VCaP (cell line): ENCODE measurements around the gene PEX26.
"Not testable (repeated sequence)": the region's sequence is repeated elsewhere in the genome, so short reads cannot be mapped to it uniquely, and the experiment has no call there.

Source experiments
- H3K27ac ChIP-seq: fragments of 450-650 bp; 2 replicates; pipeline ENCODE4 v1.5.1; 2017
- TF ChIP-seq, protein P1 (sequence below): fragments of 450-650 bp; conservative IDR thresholded peaks from 2 replicates; pipeline ENCODE4 v1.5.1; 2017; ENCODE audit warnings: mild to moderate bottlenecking, moderate library complexity

PEX26 gene

DNA sequence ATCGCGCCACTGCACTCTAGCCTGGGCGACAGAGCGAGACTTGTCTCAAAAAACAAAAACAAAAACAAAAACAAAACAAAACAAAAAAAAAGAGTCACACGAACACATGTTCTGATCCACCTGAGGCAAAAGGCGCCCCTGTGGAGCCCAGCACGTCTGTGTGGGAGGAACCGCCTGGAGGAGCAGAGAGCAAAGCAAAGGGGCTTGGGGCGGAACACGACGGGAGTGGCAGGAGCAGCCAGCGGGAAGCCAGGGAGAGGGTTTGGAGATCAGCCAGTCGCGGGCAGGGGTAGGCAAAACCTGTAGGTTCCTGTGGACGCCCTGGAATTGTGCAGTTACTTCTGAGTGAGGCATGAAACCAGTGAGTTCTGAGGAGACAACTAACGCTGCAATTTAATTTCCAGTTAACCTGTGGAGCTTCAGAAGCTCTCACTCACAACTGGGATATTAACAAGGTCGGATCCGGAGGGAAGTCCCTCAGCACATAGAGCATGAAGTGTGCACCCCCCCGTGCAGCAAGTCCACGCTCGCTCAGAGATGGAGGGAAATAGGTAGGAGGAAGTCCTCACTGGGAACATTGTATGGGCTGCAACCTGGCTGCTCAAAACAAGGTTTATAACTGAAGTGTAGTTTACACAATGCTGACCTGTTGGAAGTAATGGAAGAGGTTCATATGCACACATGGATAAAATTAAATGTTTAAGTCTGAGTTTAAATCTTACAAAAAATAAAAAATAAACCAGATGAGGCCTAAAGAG lies 59.0 kb downstream of the PEX26 start:
- TF ChIP-seq, protein P1, sequence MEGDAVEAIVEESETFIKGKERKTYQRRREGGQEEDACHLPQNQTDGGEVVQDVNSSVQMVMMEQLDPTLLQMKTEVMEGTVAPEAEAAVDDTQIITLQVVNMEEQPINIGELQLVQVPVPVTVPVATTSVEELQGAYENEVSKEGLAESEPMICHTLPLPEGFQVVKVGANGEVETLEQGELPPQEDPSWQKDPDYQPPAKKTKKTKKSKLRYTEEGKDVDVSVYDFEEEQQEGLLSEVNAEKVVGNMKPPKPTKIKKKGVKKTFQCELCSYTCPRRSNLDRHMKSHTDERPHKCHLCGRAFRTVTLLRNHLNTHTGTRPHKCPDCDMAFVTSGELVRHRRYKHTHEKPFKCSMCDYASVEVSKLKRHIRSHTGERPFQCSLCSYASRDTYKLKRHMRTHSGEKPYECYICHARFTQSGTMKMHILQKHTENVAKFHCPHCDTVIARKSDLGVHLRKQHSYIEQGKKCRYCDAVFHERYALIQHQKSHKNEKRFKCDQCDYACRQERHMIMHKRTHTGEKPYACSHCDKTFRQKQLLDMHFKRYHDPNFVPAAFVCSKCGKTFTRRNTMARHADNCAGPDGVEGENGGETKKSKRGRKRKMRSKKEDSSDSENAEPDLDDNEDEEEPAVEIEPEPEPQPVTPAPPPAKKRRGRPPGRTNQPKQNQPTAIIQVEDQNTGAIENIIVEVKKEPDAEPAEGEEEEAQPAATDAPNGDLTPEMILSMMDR, result no peak

DNA sequence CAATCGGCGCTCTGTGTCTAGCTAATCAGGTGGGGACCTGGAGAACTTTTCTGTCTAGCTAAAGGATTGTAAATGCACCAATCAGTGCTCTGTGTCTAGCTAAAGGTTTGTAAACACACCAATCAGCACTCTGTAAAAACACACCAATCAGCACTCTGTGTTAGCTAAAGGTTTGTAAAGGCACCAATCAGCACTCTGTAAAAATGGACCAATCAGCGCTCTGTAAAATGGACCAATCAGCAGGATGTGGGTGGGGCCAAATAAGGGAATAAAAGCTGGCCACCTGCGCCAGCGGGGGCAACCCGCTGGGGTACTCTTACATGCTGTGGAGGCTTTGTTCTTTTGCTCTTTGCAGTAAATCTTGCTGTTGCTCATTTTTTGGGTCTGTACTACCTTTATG lies 63.2 kb downstream of the PEX26 start:
- H3K27ac ChIP-seq, result not testable (repeated sequence)

More for the DNA sequence above, 59.0 kb downstream of the PEX26 start:
- H3K27ac ChIP-seq, result no peak overlapping the region

DNA sequence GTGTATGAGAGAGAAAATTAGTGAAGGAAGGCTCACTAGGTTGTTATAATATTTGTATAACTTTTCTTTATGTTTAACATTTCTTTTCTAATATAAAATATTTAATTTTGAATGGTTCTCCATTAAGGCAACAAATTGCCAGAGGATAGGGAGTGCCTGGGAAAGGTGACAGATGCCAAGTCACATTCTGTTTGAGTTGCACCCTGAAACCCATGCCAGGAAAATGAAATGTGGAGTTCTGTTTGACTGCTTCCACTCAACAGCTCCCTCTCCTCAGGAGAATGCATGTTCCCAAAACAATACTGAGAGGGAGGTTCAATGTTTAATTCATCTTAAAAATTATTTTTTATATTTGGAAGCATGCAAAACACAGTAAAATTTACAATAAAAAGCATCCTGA lies 66.3 kb downstream of the PEX26 start:
- H3K27ac ChIP-seq, result no peak overlapping the region
- TF ChIP-seq, protein P1, result no peak

DNA sequence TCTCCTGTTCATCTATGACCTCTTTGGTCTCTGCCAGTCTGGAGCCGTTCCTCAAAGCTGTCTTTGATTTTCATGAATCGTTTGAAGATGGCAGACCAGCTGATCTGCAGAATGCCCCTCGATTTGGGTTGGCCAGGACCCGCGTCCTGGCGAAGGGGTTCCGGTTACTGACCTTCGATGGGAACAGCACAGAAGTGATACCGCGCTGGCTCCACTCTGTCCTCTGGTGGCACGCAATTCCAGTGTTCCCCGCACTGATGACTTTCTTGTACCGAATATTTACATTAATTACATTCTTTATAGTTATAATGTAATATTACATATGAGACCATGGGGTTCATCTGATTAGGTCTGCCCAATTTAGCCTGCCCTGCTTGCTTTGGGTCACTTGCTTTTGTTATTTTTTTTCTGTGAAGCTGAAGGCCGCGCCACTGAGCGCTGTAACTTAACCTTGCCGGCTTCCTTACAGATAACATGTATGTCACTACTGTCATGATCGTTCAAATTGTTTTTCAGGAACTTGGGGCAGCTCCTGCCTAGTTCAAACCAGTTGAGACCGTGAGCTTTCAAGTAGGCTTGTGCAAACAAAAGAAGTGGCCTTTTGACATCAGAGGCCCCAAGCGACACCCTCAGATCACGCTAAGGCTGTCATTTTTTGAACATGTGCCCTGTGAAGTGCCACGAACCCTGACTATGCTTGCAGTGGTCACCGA lies 68.0 kb downstream of the PEX26 start:
- TF ChIP-seq, protein P1, result no peak
- H3K27ac ChIP-seq, result no peak overlapping the region

DNA sequence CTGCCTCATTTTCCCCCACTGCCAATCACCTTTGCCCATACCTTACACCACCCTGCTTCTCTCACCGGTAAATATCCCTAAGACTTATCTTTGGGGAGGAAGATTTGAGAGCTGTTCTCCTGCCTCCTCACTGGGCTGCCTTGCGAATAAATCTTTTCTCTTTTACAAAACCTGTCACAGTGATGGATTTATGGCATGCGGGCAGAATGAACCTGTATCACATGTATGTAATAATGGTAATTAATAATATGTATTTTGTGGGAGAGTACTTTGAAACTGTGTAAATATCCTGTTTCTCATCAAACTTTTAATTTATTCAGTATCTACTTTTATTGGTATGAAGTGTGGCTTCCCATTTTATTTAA lies 68.6 kb downstream of the PEX26 start:
- no peak overlapping the region for H3K27ac ChIP-seq
- TF ChIP-seq, protein P1, result no peak

DNA sequence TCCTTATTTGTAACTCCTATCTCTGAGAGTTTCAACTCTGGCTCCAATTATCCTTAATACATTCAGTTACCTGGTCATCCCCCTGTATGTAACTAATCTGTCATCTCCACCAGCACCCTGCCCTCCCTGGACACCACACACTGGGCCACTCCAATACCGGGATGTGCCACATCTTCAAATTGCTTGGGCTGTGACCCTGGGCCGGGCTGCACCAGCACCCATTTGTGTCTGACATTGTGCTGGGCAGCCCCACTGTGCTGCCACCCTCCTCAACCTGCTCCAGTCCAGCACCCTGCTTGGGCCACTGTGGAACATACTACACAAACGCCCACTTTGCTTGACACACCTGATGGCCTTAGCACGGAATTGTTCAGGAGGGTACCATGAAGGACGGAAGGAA lies 70.0 kb downstream of the PEX26 start:
- TF ChIP-seq, protein P1, result no peak
- H3K27ac ChIP-seq, result no peak overlapping the region

DNA sequence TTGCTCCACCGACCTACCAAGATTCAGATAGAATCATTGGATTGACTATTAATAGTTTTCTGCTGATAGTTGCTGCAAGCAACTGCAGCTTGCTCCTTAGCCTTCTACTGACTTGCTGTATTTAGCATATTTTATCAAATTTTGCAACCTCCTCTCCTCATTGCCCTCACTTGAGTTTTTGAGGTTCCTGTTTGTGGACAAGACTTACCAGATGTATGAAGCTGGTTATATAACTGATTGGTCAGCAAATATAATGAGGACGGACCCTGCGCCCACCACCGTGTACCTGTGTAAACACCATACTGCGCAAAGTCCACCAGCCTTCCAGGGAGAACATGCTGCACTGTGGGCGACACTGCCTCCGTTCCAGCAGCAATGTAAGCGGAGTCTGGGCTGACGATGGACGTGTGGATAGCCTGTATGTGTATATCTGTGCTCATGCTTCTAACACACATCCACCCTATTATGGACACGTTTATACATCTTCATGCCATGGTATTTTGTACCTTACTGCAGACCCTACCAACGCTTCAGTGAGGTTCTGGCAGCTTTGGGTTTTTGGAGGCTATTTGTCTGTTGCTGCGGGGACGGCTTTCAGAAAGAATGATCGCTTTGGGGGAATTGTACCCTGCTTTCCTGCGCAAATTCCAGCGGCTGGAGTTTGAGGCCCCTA lies 70.6 kb downstream of the PEX26 start:
- peak overlapping the region; percentile 86; the same call in 1 of the 2 replicates for H3K27ac ChIP-seq
- TF ChIP-seq, protein P1, result no peak

DNA sequence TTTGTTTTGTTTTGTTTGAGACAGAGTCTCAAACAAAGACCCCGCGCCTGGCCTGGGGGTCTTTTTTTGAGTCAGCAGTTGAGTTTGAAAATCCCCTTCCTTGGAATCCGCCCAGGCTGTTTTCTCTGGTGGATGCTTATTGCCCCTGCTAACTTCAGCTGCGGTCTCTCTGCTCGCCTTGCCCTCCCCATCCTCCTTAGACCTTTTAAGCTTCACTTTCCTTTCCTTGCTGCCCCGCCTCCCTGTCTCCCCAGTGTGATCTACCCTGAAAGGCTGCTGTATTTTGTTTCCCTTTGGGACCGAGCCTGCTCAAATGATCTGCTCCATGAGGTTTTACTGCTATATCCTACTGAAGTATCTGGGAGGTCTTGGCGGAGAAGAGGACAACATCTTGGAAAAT lies 74.7 kb downstream of the PEX26 start:
- H3K27ac ChIP-seq, result no peak overlapping the region
- TF ChIP-seq, protein P1, result no peak
